Measurements from ENCODE around the gene TIMM8A. TPM values are rescaled to one million over a fixed set of nuclear protein-coding genes. Genes with fewer than 3 reads are reported as not detected.

The TIMM8A gene
- total RNA-seq, 1 experiment from 2014 or later, result 24.9 TPM

DNA sequence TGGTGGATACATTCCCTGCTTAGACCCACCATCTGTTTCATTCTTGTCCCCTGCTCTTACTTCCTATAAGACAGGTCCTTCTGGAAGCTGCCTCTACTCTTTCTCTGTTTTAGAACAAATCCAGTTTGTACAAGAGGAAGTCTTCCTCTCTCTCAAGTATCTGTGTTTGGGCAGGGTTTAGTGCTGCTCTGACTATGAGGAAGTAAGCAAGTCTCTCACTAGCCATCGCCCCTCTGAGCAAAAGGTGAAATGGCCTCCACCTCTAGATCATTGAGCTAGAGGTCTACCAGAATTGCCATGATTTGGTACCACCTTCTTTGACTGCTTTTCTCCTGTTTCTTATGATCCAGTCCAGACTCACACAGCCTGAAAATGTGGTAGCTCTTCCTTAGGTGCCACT is 29.0 kb upstream of the TIMM8A start:
- POLR2A ChIA-PET, result interaction anchor here (1.6 kb wide), 1 partner anchor 13 kb away, joined by 7 read pairs; the partner anchor contains the start of gene RPL36A
- intact Hi-C loops (cut with micrococcal nuclease), result no loop called here
- Histone ChIP-seq H2AFZ (ENCODE audit: low read depth, low read length, poor library complexity, severe bottlenecking) (no peak overlapping the region), H3K27ac (ENCODE audit: low read depth, low read length) (no peak overlapping the region), H3K4me1 (ENCODE audit: control insufficient read depth in 1 of 2, insufficient read depth in 2 of 2, low read length in 2 of 2) (no peaks in the 10 kb centered on the region), H3K27me3 (ENCODE audit: insufficient read depth, low read length) (no peaks in the 10 kb centered on the region), H3K4me3 (replicated peaks in 1 of 2; ENCODE audit: low read depth in 1 of 2, low read length in 2 of 2) (no peak overlapping the region), H3K9me2 (ENCODE audit: insufficient read depth) (no peaks in the 10 kb centered on the region), H4K20me1 (ENCODE audit: insufficient read depth) (no peaks in the 10 kb centered on the region), H3K9me3 (ENCODE audit: control insufficient read depth in 1 of 2, insufficient read depth in 1 of 2, low read depth in 1 of 2, low read length in 2 of 2) (no peaks in the 10 kb centered on the region), H3K79me2 (ENCODE audit: insufficient read depth, low read length) (no peaks in the 10 kb centered on the region), H3K9ac (ENCODE audit: low read length) (no peak overlapping the region), H3K36me3 (ENCODE audit: control insufficient read depth in 1 of 2, insufficient read depth in 2 of 2, low read length in 2 of 2) (no peaks in the 10 kb centered on the region), H3K4me2 (ENCODE audit: low read length) (no peak overlapping the region)
- TF ChIP-seq, protein P1, sequence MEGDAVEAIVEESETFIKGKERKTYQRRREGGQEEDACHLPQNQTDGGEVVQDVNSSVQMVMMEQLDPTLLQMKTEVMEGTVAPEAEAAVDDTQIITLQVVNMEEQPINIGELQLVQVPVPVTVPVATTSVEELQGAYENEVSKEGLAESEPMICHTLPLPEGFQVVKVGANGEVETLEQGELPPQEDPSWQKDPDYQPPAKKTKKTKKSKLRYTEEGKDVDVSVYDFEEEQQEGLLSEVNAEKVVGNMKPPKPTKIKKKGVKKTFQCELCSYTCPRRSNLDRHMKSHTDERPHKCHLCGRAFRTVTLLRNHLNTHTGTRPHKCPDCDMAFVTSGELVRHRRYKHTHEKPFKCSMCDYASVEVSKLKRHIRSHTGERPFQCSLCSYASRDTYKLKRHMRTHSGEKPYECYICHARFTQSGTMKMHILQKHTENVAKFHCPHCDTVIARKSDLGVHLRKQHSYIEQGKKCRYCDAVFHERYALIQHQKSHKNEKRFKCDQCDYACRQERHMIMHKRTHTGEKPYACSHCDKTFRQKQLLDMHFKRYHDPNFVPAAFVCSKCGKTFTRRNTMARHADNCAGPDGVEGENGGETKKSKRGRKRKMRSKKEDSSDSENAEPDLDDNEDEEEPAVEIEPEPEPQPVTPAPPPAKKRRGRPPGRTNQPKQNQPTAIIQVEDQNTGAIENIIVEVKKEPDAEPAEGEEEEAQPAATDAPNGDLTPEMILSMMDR (IDR thresholded peaks at IDR 0.05 in 2 of 3, conservative IDR thresholded peaks at IDR 0.05 in 1 of 3; ENCODE audit: borderline replicate concordance in 1 of 3, insufficient read depth in 1 of 3, low read depth in 2 of 3, low read length in 2 of 3), result no peak
- TF ChIP-seq CEBPB (IDR thresholded peaks at IDR 0.05; ENCODE audit: low read depth), result no peak
- TF ChIP-seq, protein P2, sequence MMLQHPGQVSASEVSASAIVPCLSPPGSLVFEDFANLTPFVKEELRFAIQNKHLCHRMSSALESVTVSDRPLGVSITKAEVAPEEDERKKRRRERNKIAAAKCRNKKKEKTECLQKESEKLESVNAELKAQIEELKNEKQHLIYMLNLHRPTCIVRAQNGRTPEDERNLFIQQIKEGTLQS (IDR thresholded peaks at IDR 0.05), result no peak
- RAD21 ChIA-PET (ENCODE audit: low non-redundant PET in 1 of 2, low total read pairs in 2 of 2, uncharacterized antibody in 2 of 2, unreplicated experiment in 2 of 2), result no interaction called here
- ATAC-seq (no peak), DNase-seq (ENCODE audit: low read depth, low spot score) (no peak)
- CTCF ChIA-PET, result interaction anchor here (1.5 kb wide), 1 partner anchor 13 kb away, joined by 4 read pairs; the partner anchor contains the start of gene RPL36A
- BruUV-seq (replicated peaks), result no TSS peak

DNA sequence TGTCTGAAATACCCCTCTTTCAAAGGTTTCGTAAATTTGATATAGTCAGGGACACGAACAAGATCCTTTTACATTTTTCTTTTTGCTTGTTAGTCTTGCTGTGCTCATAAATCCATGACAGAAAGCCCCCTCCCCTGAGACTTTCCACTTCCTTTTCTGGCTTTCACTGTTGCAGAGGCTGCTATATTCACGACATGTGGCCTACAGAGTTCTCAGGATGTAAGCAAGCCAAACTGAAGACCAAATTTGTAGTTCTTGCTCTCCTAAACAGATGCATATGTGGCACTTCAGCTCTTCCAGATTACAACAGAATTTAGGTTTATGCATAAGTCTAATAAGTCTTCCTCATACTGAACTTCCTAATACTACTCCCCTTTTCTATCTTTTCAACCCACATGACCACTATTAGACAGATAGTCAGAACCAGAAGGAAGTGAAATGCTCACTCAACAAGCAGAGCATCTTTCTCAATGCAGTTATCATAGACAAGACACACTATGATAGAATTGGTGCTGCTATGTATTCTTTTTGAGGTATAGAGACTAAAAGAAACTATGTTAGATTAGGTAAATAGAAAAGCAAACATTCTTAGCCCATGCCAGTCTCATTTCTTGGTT is 22.5 kb upstream of the TIMM8A start:
- POLR2A ChIA-PET, result no interaction called here
- H3K36me3 ChIP-seq (ENCODE audit: control insufficient read depth in 1 of 2, insufficient read depth in 2 of 2, low read length in 2 of 2), result no peaks in the 10 kb centered on the region
- TF ChIP-seq EZH2 (IDR thresholded peaks at IDR 0.05) (no peak), ZNF274 (IDR thresholded peaks at IDR 0.05; ENCODE audit: low read depth, low read length) (no peak), POLR2AphosphoS5 (IDR thresholded peaks at IDR 0.05; ENCODE audit: low read depth, low read length) (no peak), CEBPB (IDR thresholded peaks at IDR 0.05; ENCODE audit: low read depth) (no peak), SIN3A (IDR thresholded peaks at IDR 0.05; ENCODE audit: low read depth) (no peak), EGR1 (IDR thresholded peaks at IDR 0.05; ENCODE audit: low read depth) (no peak), TCF7L2 (IDR thresholded peaks at IDR 0.05; ENCODE audit: borderline replicate concordance, extremely low read depth, insufficient read depth, insufficient read length) (no peak)
- TF ChIP-seq, protein P3, sequence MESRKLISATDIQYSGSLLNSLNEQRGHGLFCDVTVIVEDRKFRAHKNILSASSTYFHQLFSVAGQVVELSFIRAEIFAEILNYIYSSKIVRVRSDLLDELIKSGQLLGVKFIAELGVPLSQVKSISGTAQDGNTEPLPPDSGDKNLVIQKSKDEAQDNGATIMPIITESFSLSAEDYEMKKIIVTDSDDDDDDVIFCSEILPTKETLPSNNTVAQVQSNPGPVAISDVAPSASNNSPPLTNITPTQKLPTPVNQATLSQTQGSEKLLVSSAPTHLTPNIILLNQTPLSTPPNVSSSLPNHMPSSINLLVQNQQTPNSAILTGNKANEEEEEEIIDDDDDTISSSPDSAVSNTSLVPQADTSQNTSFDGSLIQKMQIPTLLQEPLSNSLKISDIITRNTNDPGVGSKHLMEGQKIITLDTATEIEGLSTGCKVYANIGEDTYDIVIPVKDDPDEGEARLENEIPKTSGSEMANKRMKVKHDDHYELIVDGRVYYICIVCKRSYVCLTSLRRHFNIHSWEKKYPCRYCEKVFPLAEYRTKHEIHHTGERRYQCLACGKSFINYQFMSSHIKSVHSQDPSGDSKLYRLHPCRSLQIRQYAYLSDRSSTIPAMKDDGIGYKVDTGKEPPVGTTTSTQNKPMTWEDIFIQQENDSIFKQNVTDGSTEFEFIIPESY (IDR thresholded peaks at IDR 0.05; ENCODE audit: extremely low read depth, insufficient replicate concordance, low read length), result no peak
- TF ChIP-seq, protein P4, sequence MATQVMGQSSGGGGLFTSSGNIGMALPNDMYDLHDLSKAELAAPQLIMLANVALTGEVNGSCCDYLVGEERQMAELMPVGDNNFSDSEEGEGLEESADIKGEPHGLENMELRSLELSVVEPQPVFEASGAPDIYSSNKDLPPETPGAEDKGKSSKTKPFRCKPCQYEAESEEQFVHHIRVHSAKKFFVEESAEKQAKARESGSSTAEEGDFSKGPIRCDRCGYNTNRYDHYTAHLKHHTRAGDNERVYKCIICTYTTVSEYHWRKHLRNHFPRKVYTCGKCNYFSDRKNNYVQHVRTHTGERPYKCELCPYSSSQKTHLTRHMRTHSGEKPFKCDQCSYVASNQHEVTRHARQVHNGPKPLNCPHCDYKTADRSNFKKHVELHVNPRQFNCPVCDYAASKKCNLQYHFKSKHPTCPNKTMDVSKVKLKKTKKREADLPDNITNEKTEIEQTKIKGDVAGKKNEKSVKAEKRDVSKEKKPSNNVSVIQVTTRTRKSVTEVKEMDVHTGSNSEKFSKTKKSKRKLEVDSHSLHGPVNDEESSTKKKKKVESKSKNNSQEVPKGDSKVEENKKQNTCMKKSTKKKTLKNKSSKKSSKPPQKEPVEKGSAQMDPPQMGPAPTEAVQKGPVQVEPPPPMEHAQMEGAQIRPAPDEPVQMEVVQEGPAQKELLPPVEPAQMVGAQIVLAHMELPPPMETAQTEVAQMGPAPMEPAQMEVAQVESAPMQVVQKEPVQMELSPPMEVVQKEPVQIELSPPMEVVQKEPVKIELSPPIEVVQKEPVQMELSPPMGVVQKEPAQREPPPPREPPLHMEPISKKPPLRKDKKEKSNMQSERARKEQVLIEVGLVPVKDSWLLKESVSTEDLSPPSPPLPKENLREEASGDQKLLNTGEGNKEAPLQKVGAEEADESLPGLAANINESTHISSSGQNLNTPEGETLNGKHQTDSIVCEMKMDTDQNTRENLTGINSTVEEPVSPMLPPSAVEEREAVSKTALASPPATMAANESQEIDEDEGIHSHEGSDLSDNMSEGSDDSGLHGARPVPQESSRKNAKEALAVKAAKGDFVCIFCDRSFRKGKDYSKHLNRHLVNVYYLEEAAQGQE (IDR thresholded peaks at IDR 0.05; ENCODE audit: low read depth), result no peak

More for the DNA sequence above, 22.5 kb upstream of the TIMM8A start:
- no peaks in the 10 kb centered on the region for H3K9me2 ChIP-seq (ENCODE audit: insufficient read depth)
- ATAC-seq (no peak), DNase-seq (ENCODE audit: low read depth, low spot score) (no peak)
- no peaks in the 10 kb centered on the region for H3K27me3 ChIP-seq (ENCODE audit: insufficient read depth, low read length)
- H3K9ac ChIP-seq (ENCODE audit: low read length), result no peak overlapping the region
- H4K20me1 ChIP-seq (ENCODE audit: insufficient read depth), result no peaks in the 10 kb centered on the region
- intact Hi-C loops (cut with micrococcal nuclease), result no loop called here
- no peaks in the 10 kb centered on the region for H3K9me3 ChIP-seq (ENCODE audit: control insufficient read depth in 1 of 2, insufficient read depth in 1 of 2, low read depth in 1 of 2, low read length in 2 of 2)
- CTCF ChIA-PET, result no interaction called here
- no peaks in the 10 kb centered on the region for H3K79me2 ChIP-seq (ENCODE audit: insufficient read depth, low read length)
- no peak overlapping the region for H2AFZ ChIP-seq (ENCODE audit: low read depth, low read length, poor library complexity, severe bottlenecking)
- RAD21 ChIA-PET (ENCODE audit: low non-redundant PET in 1 of 2, low total read pairs in 2 of 2, uncharacterized antibody in 2 of 2, unreplicated experiment in 2 of 2), result no interaction called here
- no peak overlapping the region for H3K27ac ChIP-seq (ENCODE audit: low read depth, low read length)
- H3K4me2 ChIP-seq (ENCODE audit: low read length), result no peak overlapping the region
- BruUV-seq (replicated peaks), result no TSS peak
- H3K4me3 ChIP-seq (replicated peaks in 1 of 2; ENCODE audit: low read depth in 1 of 2, low read length in 2 of 2), result no peak overlapping the region
- H3K4me1 ChIP-seq (ENCODE audit: control insufficient read depth in 1 of 2, insufficient read depth in 2 of 2, low read length in 2 of 2), result no peaks in the 10 kb centered on the region

All from HCT116 (cell line).